Activated CD8-positive, alpha-beta T cell treated with anti-CD3 and anti-CD28 coated beads for 36 hours (primary cell): ENCODE measurements around the gene INPP4B. TPM values are rescaled to one million over a fixed set of nuclear protein-coding genes. Genes with fewer than 3 reads are reported as not detected.
A peak's percentile ranks its signal among the peaks of the same experiment; 100 is the strongest.

ENCODE experiments used
- ATAC-seq: fragments of 200-7000 bp; cut with Tn5 transposase; one replicate; pipeline ENCODE4 v1.10.0; 2021; ENCODE audit warnings: mild to moderate bottlenecking, moderate library complexity
- CTCF ChIA-PET: fragments of 350-600 bp; sonication (Branson Sonifier 250); formaldehyde crosslinking; loops from one replicate; lab custom pipeline; 2021; ENCODE audit warnings: antibody characterized with exemption; lab: Charles Lee
- POLR2A ChIA-PET: fragments of 350-600 bp; sonication (Branson Sonifier 250); formaldehyde crosslinking; loops from one replicate; lab custom pipeline; 2021; ENCODE audit warnings: antibody characterized with exemption; lab: Charles Lee
- DNase-seq: peaks from one replicate; pipeline ENCODE4 v3.0.0-alpha.2; 2020
- H3K27ac Mint-ChIP-seq: one replicate; pipeline ENCODE4 v1.8.0; 2021; ENCODE audit warnings: mild to moderate bottlenecking, mixed read lengths
- H3K27me3 Mint-ChIP-seq: one replicate; pipeline ENCODE4 v1.8.0; 2021; ENCODE audit warnings: mixed read lengths
- H3K36me3 Mint-ChIP-seq: one replicate; pipeline ENCODE4 v1.8.0; 2021; ENCODE audit warnings: low read depth, mixed read lengths
- H3K4me1 Mint-ChIP-seq: one replicate; pipeline ENCODE4 v1.8.0; 2021; ENCODE audit warnings: low read depth, mixed read lengths
- H3K4me3 Mint-ChIP-seq: one replicate; pipeline ENCODE4 v1.8.0; 2021; ENCODE audit warnings: mild to moderate bottlenecking, moderate library complexity, mixed read lengths
- H3K9me3 Mint-ChIP-seq: one replicate; pipeline ENCODE4 v1.8.0; 2021; ENCODE audit warnings: mixed read lengths
- intact Hi-C: fragments of 100-400 bp; cut with micrococcal nuclease; formaldehyde crosslinking; loops from one replicate; pipeline ENCODE4 v1.10.0; 2022
- total RNA-seq, 2 experiments: library from RNA; stranded (reverse); gene quantifications; one replicate each; pipeline ENCODE4 v1.2.3, GENCODE V29; 2021
- TF ChIP-seq, protein P1 (sequence below): fragments of 200-600 bp; IDR thresholded peaks from one replicate; pipeline ENCODE4 v1.8.0; 2022; ENCODE audit warnings: antibody characterized with exemption, mild to moderate bottlenecking

The INPP4B gene
- total RNA-seq, 2 experiments from 2014 or later: 46.1 to 46.9 TPM

DNA sequence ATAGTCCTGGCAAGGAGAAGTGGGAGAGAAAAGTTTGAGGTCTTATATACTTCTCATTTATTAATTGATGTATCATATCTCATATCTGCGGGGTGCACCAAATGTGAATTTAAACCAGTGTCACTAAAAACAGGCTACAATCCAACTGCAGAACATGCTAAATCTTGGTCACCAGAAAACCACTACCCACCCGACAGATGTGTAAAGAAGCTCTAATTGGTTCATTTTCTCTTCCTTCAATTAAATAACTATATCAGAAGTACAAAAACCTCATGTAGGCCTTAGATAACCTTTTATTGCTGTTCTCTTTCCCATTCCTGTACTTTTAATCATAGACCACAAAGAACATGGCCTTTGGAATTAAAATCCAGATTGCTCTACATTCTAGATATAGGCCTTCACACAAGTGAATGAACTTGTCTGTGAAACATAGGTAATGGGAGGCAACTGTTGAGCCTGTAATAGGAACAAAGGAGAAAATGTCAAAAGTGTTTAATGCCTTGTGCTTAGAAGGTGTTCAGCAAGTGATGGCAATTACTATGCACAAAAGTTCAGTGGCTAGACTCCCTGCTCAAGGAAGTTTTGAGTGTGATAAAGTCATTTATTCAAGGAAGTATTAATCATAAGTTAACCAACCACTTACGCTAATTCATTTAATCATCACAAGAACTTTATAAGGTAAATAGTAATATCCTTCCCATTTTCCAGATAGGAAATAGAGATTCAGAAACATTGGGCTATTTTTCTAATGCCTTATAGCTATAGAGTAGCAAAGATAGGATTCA is 425.6 kb downstream of the INPP4B start:
- TF ChIP-seq, protein P1, sequence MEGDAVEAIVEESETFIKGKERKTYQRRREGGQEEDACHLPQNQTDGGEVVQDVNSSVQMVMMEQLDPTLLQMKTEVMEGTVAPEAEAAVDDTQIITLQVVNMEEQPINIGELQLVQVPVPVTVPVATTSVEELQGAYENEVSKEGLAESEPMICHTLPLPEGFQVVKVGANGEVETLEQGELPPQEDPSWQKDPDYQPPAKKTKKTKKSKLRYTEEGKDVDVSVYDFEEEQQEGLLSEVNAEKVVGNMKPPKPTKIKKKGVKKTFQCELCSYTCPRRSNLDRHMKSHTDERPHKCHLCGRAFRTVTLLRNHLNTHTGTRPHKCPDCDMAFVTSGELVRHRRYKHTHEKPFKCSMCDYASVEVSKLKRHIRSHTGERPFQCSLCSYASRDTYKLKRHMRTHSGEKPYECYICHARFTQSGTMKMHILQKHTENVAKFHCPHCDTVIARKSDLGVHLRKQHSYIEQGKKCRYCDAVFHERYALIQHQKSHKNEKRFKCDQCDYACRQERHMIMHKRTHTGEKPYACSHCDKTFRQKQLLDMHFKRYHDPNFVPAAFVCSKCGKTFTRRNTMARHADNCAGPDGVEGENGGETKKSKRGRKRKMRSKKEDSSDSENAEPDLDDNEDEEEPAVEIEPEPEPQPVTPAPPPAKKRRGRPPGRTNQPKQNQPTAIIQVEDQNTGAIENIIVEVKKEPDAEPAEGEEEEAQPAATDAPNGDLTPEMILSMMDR: no peak
- H3K9me3 Mint-ChIP-seq: peaks cover 4% of the 10 kb centered on the region
- CTCF ChIA-PET: interaction anchor here (2.1 kb wide), 1 partner anchor 14 kb away, joined by 7 read pairs; no protein-coding TSS in a partner anchor
- intact Hi-C loops: no loop called here
- H3K36me3 Mint-ChIP-seq: peaks cover 9% of the 10 kb centered on the region
- POLR2A ChIA-PET: interaction anchor here (0.9 to 1.7 kb wide), 4 partner anchors 9 to 24 kb away, joined by 3 to 11 read pairs (median 3); no protein-coding TSS in a partner anchor
- no peak overlapping the region for H3K27ac Mint-ChIP-seq
- ATAC-seq (no peak), DNase-seq (no peak)
- no peak overlapping the region for H3K4me3 Mint-ChIP-seq
- no peaks in the 10 kb centered on the region for H3K27me3 Mint-ChIP-seq
- H3K4me1 Mint-ChIP-seq: peaks cover 41% of the 10 kb centered on the region

DNA sequence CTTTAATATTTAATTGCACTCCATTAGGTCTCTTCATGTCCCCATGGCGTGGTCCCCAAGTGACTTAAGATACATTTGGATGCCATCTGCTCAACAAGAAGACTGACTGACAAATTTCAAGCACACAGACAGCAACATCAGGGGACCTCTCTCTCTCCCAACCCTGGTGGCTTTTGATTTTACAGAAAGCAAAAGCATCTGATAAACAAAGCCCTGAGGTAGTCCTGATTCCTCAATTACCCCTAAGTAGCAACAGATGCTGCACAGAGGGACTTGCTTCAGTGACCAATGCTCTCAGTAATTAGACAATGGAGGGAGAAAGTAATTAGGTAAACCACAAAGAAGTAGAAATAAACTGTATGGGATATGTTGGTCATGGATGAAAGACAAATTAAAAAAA is 426.4 kb downstream of the INPP4B start:
- CTCF ChIA-PET: interaction anchor here (0.7 to 2.1 kb wide), 2 partner anchors 13 to 66 kb away, joined by 3 to 7 read pairs; no protein-coding TSS in a partner anchor
- POLR2A ChIA-PET: interaction anchor here (0.7 to 1.1 kb wide), 2 partner anchors 10 to 14 kb away, joined by 3 read pairs; no protein-coding TSS in a partner anchor
- no peak overlapping the region for H3K27ac Mint-ChIP-seq
- peaks cover 14% of the 10 kb centered on the region for H3K36me3 Mint-ChIP-seq
- ATAC-seq: no peak
- no peak overlapping the region for H3K4me3 Mint-ChIP-seq
- peaks cover 9% of the 10 kb centered on the region for H3K9me3 Mint-ChIP-seq
- H3K27me3 Mint-ChIP-seq: no peaks in the 10 kb centered on the region
- no peak for DNase-seq
- peaks cover 45% of the 10 kb centered on the region for H3K4me1 Mint-ChIP-seq
- intact Hi-C loops: no loop called here
- TF ChIP-seq, protein P1: no peak

DNA sequence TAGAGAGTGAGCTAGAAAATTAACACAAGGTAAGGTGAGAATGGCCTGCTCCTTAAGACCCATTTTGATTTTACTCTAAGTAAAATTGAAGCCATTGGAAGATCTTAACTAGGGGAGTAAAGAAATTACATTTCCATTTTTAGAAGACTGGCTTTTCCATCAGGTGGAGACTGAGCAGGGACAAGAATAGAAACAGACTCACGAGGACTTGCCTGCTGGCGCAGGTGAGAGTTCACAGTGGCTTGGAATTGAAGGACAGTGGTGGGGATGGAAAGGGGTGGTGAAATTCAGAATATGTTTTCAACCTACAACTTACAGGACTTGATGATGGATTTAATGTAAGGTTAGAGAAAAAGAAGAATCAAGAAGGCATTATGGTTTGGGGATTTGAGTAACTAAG is 427.4 kb downstream of the INPP4B start:
- DNase-seq: no peak
- Mint-ChIP-seq H3K27ac (peak overlapping the region; percentile 40), H3K27me3 (no peaks in the 10 kb centered on the region), H3K36me3 (peaks cover 15% of the 10 kb centered on the region), H3K9me3 (peaks cover 10% of the 10 kb centered on the region), H3K4me3 (no peak overlapping the region), H3K4me1 (peaks cover 51% of the 10 kb centered on the region)
- POLR2A ChIA-PET: interaction anchor here (3.0 kb wide), 1 partner anchor 13 kb away, joined by 52 read pairs; no protein-coding TSS in a partner anchor
- intact Hi-C loops: no loop called here
- TF ChIP-seq, protein P1: no peak
- no peak for ATAC-seq
- CTCF ChIA-PET: interaction anchor here (3.7 kb wide), 1 partner anchor 13 kb away, joined by 51 read pairs; no protein-coding TSS in a partner anchor

DNA sequence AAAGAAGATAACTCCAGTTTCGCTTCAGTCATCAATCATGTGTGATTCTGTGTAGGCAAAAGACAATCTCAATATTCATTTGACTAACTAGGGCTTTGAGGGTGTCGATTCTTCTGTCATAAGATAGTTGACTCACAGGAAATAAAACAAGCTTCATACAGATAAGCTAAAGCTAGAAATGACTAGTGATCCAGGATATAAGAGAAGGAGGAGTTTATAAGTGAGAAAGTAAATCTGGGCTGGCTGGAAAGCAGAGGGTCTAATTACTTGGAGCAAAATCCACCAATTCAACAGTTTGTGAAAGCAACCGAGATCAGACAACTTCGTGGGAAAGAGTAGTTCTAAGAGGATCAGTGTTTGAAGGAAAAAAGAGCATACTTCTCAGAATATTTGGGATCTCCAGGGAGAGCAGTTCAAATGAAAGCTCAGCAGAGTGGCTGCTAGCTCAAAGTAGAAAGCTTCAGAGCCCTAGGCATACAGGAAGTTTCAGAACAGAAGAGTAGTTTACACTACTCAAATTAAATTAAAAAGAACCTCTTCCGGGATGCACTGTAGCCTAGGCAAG is 429.3 kb downstream of the INPP4B start:
- intact Hi-C loops: loop anchor here (1.0 kb wide), 1 partner anchor 9 kb away; no protein-coding TSS in a partner anchor
- H3K36me3 Mint-ChIP-seq: peaks cover 15% of the 10 kb centered on the region
- POLR2A ChIA-PET: interaction anchor here (0.9 to 3.0 kb wide), 8 partner anchors 11 to 428 kb away, joined by 3 to 52 read pairs (median 4); no protein-coding TSS in a partner anchor

More for the DNA sequence above, 429.3 kb downstream of the INPP4B start:
- Mint-ChIP-seq H3K4me1 (peaks cover 58% of the 10 kb centered on the region), H3K27ac (peak overlapping the region; percentile 98), H3K9me3 (peaks cover 10% of the 10 kb centered on the region), H3K4me3 (peak overlapping the region; percentile 69), H3K27me3 (no peaks in the 10 kb centered on the region)
- CTCF ChIA-PET: interaction anchor here (1.0 to 3.7 kb wide), 9 partner anchors 9 to 65 kb away, joined by 3 to 51 read pairs (median 5); no protein-coding TSS in a partner anchor
- peak; percentile 90 for ATAC-seq
- peak; percentile 29 for DNase-seq
- TF ChIP-seq, protein P1: no peak
